Measurements from ENCODE around the gene BMERB1. TPM values are rescaled to one million over a fixed set of nuclear protein-coding genes. Genes with fewer than 3 reads are reported as not detected.
A peak's percentile ranks its signal among the peaks of the same experiment; 100 is the strongest.

BMERB1 gene
- total and polyA plus RNA-seq, 7 donors = 26.6 to 133 (median 41.3) TPM

DNA sequence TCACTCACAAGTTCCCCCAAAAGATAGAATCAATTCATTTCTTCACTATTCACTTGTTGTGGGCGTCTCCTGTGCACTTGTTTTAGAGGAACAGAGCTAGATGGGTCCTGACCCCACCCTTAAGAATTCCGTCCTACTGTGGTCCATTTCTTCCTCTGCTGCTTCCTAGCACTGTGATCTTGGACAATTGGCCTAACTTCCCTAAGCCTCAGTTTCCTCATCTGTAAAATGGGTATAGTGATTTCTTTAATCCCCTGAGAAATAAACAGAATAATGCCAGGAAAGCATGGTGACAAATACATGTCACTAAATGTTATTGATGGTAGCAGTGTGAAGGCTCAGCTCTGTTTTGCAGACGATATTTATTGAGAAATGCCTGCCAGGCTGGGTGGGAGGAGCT lies 9.9 kb downstream of the BMERB1 start:
- DNase-seq = no peak
- no peak for ATAC-seq
- Histone ChIP-seq H3K27ac (no peak overlapping the region), H3K9me3 (peaks cover 3% of the 10 kb centered on the region), H3K4me1 (peaks cover 15% of the 10 kb centered on the region), H3K36me3 (ENCODE audit: insufficient read depth in 1 of 2, low read depth in 1 of 2) (no peaks in the 10 kb centered on the region), H3K27me3 (ENCODE audit: insufficient read depth in 3 of 3, low read length in 2 of 3) (no peaks in the 10 kb centered on the region), H3K4me3 (no peak overlapping the region)
- TF ChIP-seq, protein P1, sequence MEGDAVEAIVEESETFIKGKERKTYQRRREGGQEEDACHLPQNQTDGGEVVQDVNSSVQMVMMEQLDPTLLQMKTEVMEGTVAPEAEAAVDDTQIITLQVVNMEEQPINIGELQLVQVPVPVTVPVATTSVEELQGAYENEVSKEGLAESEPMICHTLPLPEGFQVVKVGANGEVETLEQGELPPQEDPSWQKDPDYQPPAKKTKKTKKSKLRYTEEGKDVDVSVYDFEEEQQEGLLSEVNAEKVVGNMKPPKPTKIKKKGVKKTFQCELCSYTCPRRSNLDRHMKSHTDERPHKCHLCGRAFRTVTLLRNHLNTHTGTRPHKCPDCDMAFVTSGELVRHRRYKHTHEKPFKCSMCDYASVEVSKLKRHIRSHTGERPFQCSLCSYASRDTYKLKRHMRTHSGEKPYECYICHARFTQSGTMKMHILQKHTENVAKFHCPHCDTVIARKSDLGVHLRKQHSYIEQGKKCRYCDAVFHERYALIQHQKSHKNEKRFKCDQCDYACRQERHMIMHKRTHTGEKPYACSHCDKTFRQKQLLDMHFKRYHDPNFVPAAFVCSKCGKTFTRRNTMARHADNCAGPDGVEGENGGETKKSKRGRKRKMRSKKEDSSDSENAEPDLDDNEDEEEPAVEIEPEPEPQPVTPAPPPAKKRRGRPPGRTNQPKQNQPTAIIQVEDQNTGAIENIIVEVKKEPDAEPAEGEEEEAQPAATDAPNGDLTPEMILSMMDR (IDR thresholded peaks at IDR 0.05) = no peak
- intact Hi-C loops (cut with DNase I) = no loop called here
- WGBS, 3 donors = 89 to 97% (median 89%) methylated on average over 3 of the region's 3 CpGs

DNA sequence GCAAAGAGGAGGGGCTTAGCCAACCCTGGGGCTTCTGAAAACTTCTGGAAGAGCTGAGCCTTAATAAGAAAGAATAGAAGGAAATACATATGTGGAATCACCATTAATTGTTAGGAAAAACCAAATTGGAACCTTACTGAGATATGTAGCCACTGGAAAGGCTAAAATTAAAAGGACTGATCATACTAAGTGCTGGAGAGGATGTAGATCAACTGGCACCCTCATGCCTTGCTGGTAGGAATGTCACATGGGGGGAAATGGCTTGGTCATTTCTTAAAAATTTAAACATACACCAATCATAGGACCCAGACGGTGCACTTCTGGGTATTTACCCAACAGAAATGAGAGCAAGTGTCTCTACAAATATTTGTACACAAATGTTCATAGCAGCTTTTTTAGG lies 11.1 kb downstream of the BMERB1 start:
- WGBS, 3 donors = 96 to 100% (median 100%) methylated on average over 1 of the region's 1 CpG
- peaks cover 3% of the 10 kb centered on the region for H3K4me1 ChIP-seq
- intact Hi-C loops (cut with DNase I) = no loop called here
- H3K27ac ChIP-seq = no peak overlapping the region
- no peaks in the 10 kb centered on the region for H3K36me3 ChIP-seq (ENCODE audit: insufficient read depth in 1 of 2, low read depth in 1 of 2)
- no peak overlapping the region for H3K4me3 ChIP-seq
- DNase-seq (no peak), ATAC-seq (no peak)
- TF ChIP-seq, protein P1 (IDR thresholded peaks at IDR 0.05) = no peak
- H3K27me3 ChIP-seq (ENCODE audit: insufficient read depth in 3 of 3, low read length in 2 of 3) = no peaks in the 10 kb centered on the region
- peaks cover 3% of the 10 kb centered on the region for H3K9me3 ChIP-seq

DNA sequence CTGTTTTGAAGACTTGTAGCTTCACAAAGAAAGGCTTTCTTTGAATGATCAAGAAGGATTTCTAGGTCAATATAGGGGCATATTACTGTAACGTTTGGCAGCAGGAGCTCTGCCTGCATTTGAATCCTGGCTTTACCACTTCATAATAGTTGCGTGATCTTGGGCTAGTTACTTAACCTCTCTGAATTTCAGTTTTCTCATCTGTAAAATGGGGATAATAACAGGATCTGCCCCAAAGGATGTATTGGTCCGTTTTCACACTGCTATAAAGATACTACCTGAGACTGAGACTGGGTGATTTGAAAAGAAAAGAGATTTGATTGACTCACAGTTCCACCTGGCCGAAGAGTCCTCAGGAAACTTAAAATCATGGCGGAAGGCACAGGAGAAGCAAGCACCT lies 12.5 kb downstream of the BMERB1 start:
- 93 to 95% (median 95%) methylated on average over 5 of the region's 5 CpGs for WGBS, 3 donors
- intact Hi-C loops (cut with DNase I) = no loop called here
- peaks cover 3% of the 10 kb centered on the region for H3K9me3 ChIP-seq
- DNase-seq = no peak
- H3K36me3 ChIP-seq (ENCODE audit: insufficient read depth in 1 of 2, low read depth in 1 of 2) = no peaks in the 10 kb centered on the region
- H3K27ac ChIP-seq = no peak overlapping the region
- no peak overlapping the region for H3K4me3 ChIP-seq
- TF ChIP-seq, protein P1 (IDR thresholded peaks at IDR 0.05) = no peak
- ATAC-seq = no peak
- no peaks in the 10 kb centered on the region for H3K4me1 ChIP-seq
- no peaks in the 10 kb centered on the region for H3K27me3 ChIP-seq (ENCODE audit: insufficient read depth in 3 of 3, low read length in 2 of 3)

DNA sequence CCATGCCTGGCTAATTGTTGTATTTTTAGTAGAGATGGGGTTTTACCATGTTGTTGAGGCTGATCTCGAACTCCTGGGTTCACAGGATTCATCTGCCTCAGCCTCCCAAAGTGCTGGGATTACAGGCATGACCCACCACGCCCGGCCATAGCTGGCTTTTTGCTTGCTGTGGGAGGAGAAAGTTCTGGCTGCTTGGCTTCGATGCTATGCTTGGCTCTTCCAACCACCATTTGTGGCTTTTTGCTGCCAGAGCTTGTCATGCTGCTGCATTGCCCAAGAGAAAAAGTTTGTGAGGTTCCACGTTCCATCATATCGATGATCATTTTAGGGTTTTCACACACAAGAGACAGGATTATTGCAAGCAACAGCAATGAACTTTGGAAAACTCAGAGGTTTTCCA lies 16.2 kb downstream of the BMERB1 start:
- H3K27ac ChIP-seq = no peak overlapping the region
- intact Hi-C loops (cut with DNase I) = no loop called here
- TF ChIP-seq, protein P1 (IDR thresholded peaks at IDR 0.05) = no peak
- H3K4me1 ChIP-seq = no peaks in the 10 kb centered on the region
- 17 to 41% (median 33%) methylated on average over 6 of the region's 6 CpGs for WGBS, 3 donors
- no peaks in the 10 kb centered on the region for H3K27me3 ChIP-seq (ENCODE audit: insufficient read depth in 3 of 3, low read length in 2 of 3)
- no peaks in the 10 kb centered on the region for H3K36me3 ChIP-seq (ENCODE audit: insufficient read depth in 1 of 2, low read depth in 1 of 2)
- peak in 1 of 2 donors; percentile 54 for DNase-seq
- peak in 3 of 4 donors; percentile 39 to 42 (median 40) for ATAC-seq
- no peaks in the 10 kb centered on the region for H3K9me3 ChIP-seq
- no peak overlapping the region for H3K4me3 ChIP-seq

DNA sequence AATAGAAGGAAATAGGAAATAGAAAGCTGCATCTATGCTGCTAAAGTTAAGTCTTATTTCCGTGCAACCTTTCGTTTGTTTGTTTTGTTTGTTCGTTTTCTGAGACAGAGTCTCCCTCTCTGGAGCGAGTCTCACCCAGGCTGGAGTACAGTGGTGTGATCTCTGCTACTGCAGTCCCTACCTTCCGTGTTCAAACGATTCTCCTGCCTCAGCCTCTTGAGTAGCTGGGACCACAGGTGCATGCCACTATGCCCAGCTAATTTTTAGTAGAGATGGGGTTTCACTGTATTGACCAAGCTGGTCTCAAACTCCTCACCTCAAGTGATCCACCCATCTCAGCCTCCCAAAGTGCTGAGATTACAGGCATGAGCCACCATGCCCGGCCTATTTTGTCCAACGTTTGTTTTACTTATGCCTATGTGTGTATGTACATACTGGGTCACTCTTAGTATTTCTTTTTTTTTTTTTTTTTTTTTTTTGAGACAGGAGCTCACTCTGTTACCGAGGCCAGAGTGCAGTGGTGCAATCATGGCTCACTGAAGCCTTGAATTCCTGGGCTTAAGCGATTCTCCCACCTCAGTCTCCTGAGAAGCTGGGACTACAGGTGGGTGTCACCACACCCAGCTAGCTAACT lies 16.8 kb downstream of the BMERB1 start:
- Histone ChIP-seq H3K36me3 (ENCODE audit: insufficient read depth in 1 of 2, low read depth in 1 of 2) (no peaks in the 10 kb centered on the region), H3K4me1 (no peaks in the 10 kb centered on the region), H3K27me3 (ENCODE audit: insufficient read depth in 3 of 3, low read length in 2 of 3) (no peaks in the 10 kb centered on the region), H3K27ac (no peak overlapping the region), H3K9me3 (no peaks in the 10 kb centered on the region), H3K4me3 (no peak overlapping the region)
- ATAC-seq (no peak), DNase-seq (no peak)
- TF ChIP-seq, protein P1 (IDR thresholded peaks at IDR 0.05) = no peak
- 58 to 72% (median 63%) methylated on average over 9 to 10 of the region's 10 CpGs for WGBS, 3 donors
- intact Hi-C loops (cut with DNase I) = no loop called here
